GDM1 (cell line): ENCODE data around the gene C20orf202.
"Not testable (repeated sequence)": the region's sequence is repeated elsewhere in the genome, so short reads cannot be mapped to it uniquely, and the experiment has no call there.

Experiments
- DNase-seq: peaks from one replicate; lab custom pipeline; 2025; lab: John Stamatoyannopoulos, UW

Gene C20orf202

GRCh38 chr20:1247689-1248088 is 44.4 kb downstream of the C20orf202 start:
- no peak for DNase-seq

GRCh38 chr20:1250282-1250681 is 47.0 kb downstream of the C20orf202 start:
- not testable (repeated sequence) for DNase-seq

GRCh38 chr20:1252416-1252815 is 49.2 kb downstream of the C20orf202 start:
- DNase-seq = no peak

GRCh38 chr20:1254254-1254653 is 51.0 kb downstream of the C20orf202 start:
- no peak for DNase-seq

GRCh38 chr20:1255675-1256074 is 52.4 kb downstream of the C20orf202 start:
- no peak for DNase-seq
